ENCODE results near the gene GPATCH1.

- no peak for TF ChIP-seq POLR2AphosphoS5 (IDR thresholded peaks at IDR 0.05; ENCODE audit: low read depth, low read length)
- TF ChIP-seq SIN3A (IDR thresholded peaks at IDR 0.05; ENCODE audit: borderline replicate concordance, insufficient read depth, low read length): no peak
- no peak for TF ChIP-seq TAF1 (IDR thresholded peaks at IDR 0.05; ENCODE audit: borderline replicate concordance, insufficient read depth, low read length)
- no peak for TF ChIP-seq REST (IDR thresholded peaks at IDR 0.05; ENCODE audit: insufficient read depth in 1 of 2, low read depth in 2 of 2, low read length in 2 of 2)
- TF ChIP-seq FOXP2 (optimal IDR thresholded peaks at IDR 0.05; ENCODE audit: borderline replicate concordance, extremely low read depth, extremely low read length, insufficient read depth): no peak
These were observed 53.6 kb downstream of the GPATCH1 start for GRCh38 chr19:33134571-33135041.
